Skin of body (tissue), 2 donors: ENCODE measurements around the gene RAB11FIP4. TPM values are rescaled to one million over a fixed set of nuclear protein-coding genes. Genes with fewer than 3 reads are reported as not detected.

Experiments used
- DNase-seq: peaks from one replicate; lab custom pipeline; 2025; lab: John Stamatoyannopoulos, UW
- total RNA-seq: library from RNA; depleted of rRNA; stranded (reverse); fragments of >200 nt; gene quantifications from one replicate; pipeline ENCODE4 v1.2.3, GENCODE V29; 2014

Gene RAB11FIP4
- total RNA-seq, 1 donor from 2014 or later = 6.7 TPM

DNA sequence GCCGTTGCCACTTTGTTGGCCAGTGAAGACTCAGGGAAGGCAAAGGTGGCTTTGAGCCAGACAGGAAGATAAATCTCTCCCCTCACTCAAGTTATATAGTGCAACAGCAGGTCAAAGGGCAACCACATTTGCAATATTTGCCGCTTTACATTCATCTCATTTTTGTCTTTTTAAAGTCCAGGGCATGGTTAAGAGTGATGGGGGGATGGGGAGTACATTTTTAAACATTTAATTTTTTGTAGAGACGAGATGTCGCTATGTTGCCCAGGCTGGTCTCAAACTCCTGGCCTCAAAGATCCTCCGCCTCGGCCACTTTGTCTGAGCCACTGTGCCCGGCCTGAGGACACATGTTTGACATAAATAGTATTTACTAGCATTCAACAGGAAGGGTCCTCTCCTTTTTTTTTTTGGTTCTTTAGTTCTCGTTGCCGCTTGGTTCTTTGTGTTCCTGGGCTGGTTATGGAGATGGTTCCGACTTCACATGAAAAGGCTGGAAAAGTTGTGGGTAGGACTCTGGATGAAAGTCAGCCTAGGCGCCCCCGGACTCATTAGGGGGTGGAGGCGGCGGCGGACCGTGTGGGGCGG, 95.7 kb downstream of the RAB11FIP4 start:
- DNase-seq = no peak

DNA sequence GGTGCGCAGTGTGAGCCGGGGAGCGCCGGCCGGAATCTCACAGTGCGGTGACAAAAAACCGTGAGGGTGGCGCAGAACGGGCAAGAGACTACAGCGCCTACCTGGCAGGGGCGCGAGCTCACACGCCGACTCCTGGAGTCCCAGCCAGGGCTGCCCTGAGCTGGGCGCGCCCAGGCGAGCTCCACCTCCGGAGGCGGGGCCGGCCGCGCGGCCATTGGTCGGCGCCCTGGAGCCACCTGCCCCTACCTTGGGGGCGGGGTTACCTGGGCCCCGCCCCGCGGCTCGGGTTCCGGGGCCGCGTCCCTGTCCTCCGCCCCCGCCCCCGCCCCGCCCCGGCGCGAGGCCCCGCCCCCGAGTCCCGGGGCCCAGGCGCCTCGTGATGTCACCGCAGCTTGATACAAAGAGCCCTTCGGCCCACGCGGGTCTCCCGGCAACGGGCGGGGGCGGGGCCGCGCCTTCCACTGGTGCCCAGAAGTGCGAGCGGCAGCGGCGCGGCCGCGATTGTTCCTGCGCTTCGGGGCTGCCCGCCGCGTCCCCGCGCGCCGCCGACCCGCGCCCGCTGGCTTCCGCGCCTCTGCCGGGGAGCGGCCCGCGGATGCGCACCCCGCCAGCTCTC, 96.3 kb downstream of the RAB11FIP4 start:
- no peak for DNase-seq

DNA sequence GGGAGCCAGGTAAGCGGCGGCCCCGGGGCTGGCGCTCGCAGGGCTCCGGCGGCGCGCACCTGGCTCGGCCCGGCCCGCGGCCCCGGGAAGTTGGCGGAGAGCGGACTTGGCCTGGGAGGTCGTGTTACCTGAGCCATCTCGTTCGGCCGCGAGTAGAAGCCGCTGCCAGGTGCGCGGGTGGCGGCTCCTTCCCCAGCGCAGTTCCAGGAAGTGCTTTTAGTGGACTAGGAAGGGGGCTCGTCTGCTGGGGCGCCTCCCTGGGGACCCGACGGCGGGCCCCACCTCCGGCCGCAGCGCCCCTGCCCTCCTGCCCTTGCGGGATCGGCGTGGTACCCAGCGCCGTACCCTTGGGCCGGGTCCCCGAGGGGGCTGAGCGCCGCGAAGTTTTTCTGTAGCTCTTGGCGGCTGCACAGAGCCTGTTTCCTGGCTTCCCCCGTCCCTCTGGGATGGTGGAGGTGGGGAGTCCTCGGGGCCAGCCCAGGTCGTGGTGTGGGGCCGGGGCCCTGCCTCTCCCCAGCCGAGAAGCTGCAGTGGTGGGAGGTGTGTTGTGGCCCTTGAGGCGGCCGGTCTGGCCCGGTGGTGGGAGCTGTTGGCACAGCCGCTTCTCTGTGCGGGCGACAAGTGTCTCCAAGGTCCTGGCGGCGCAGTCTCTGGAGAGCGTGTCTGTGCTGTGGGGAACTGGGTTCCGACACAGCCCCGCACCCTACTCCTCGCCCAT, 96.9 kb downstream of the RAB11FIP4 start:
- DNase-seq = no peak

DNA sequence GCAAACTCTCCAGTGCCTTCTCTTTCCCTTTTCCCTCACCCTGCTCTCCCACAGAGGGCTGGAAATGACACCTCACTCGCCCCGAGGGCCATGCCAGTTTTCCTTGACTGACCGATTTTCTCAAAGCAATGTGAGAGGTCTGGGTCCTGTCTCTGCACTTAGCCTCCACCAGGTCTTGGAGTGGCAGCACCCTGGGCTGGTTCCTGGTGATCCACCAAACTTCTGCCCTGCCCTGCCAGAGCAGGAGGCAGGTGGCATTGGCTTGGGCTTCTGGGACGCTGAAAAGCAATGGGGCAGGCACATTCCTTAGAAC, 97.5 kb downstream of the RAB11FIP4 start:
- no peak for DNase-seq

DNA sequence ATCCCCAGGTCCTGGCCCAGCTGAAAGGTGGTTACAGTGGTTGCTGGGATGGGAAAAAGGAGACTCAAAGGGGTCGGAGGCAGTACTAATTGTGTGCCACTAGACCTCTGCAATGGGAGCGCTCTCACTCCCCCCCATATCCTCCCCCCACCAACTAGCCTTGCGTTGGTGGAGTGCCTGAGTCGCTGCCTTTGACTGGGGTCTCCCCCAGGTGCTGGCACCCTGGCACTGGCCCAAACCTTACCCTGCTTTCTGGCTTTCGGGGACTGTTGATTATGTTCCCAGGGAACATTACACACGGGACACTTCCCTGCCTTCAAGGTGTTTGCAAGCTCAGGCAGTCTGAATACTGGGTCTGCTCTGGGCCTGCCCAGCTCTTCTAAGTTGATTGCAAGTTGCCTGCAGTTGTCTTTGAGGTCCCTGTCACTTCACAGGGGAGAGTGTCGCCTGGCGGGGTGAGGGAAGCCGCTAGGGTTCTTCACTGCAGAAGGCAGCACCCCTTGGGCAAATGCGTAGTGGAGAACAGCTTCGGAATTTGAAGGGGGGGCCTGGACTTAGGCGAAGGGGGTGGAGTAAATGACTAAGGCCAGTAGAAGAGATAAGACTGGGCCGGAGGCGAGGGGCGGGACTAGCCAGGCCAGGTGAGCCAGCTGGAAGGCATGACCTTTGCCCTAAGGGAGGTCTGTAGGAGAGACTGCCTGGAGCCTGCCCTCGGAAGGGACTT, 98.0 kb downstream of the RAB11FIP4 start:
- DNase-seq = no peak

DNA sequence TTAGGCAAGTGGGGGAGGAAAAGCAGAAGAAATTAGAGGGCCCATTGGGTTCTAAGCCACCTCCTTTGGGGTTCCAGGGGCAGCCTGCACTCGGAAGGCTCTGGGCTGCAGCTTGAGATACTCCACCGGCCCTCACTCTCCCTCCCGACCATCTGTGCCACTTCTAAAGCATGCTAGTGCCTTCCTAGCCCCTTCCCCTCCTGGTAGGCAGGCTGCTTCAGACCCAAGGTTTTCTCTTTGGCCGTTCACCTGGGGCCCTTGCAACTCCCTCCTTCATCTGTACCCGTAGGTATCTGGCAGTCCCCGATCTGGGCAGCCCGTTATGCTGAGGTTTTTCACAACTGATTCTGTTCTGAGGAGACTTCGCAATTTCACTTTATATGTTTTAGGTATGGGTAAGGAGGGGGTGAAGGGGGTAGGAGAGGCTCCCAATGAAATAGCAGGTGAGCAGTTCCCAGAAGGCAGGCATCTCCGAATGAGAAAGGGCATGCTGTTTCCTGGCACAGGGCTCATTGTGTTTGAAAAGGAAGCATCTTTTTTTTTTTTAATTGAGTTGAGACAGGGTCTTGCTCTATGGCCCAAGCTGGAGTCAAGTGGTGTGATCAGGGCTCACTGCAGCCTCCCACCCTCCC, 98.7 kb downstream of the RAB11FIP4 start:
- no peak for DNase-seq

DNA sequence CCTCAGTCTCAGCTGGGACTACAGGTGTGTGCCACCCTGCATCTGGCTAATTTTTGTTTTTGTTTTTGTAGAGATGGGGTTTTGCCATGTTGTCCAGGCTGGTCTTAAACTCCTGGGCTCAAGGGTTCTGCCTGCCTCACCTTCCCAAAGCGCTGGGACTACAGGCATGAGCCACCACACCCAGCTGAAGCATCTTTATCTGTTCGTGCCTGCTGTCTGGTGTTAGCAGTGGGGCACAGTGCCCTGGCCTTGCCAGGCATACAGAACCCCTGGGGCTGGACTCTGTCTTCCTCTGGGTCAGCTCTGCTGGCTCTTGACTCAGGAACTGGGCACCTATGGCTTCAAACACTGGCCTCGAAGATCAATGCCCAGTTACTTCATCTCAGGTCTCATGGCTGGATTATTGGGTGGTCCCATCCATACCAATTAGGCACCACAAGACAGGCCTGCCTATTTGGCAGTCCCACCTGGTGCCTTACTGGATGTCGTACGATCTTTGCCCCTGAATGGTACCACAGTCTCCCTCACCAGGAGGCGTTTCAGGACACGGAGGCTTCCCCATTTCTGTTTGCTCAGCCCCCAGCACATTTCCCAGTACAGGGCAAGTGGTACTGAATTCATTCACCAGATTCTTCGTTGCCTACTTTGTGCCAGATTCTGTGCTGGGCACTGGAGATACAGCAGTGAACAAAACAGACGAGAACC, 99.3 kb downstream of the RAB11FIP4 start:
- DNase-seq = no peak

DNA sequence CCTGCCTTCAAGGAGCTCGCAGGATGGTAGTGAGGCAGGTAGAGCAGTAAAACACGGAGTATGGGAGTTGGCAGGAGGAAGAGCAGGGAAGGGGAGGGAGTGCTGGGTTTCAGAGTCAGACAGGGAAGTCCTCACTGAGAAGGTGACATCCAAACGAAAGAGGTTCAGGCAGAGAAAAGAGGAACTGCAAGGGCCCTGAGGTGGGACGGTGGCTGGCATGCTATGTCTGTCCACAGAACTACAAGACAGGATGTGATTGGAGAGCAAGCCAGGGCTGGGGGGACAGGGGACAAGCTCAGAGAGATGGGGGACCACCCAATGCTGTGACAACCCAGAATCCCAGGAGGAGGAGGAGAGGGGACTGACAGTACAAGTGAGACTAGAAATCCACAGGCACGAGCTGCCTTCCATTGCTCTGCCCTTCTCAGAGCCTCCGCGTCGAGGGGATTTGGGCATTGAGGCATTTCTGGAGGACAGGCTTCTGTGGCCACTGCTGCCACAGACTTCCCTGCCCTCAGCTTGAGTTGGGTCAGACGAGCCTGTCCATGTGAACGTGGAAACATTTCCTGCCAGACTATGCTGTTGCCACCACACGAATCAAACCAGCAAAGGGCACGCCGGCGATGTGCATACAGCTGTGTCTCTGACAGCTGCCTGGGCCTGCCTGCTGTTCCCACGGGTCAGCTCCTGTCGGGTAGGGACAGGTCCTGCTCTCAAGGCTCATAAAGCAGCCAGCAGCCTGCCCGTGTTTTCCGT, 100.1 kb downstream of the RAB11FIP4 start:
- no peak for DNase-seq

DNA sequence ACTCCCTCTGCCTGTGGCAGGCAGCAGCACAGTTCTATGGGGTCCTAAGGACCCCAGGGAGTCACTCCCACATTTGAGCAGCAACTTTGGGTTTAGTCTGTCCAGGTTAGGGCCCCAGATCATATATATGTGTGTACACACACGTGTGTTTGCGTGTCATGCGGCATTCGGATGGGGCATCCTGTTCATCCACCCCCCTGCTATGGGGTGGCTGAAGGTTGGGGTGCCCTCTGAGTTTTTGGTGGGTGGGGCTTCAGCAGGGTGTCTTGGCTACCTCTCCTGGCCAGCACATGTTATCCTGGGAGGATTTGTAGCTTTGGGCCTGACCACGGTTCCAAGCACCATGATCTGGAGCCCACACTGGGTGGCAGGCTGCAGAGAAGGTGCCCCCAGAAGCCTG, 100.7 kb downstream of the RAB11FIP4 start:
- DNase-seq = no peak

DNA sequence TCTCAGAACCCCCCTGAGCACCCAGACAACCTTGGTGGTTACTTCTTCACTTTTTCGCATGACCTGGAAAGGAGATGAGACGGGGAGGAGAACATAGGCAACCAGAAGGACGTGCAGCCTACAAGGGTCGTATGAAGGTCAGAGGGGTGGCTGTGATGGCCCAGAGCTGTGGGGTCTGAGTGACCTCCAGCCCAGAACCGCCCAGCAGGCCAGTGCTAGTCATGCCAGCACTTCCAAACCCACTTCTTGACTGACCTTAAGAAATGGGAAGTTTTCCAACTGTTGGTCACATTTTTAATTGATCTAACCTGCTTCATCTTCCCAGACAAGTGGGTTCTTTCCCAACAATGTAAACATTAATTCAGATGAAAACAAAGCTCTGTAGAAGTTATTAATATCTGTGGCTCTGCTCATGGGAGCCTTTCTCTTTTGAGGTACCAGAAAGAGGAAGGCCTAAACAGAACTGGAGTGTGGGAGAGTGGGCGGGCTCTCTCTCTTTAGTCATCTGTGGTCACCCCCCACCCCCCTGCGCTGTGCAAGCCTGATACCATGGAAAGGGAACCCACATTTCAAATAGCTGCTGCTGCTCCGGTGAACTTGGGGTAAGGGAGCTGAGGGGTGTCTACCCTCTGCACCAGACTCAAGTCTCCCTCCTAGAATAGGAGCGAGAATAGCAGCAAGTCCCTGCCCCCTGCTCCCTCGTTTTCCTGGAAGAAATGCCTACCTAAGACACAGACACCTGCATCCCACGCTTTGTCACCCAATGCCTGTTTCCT, 101.6 kb downstream of the RAB11FIP4 start:
- DNase-seq = no peak

DNA sequence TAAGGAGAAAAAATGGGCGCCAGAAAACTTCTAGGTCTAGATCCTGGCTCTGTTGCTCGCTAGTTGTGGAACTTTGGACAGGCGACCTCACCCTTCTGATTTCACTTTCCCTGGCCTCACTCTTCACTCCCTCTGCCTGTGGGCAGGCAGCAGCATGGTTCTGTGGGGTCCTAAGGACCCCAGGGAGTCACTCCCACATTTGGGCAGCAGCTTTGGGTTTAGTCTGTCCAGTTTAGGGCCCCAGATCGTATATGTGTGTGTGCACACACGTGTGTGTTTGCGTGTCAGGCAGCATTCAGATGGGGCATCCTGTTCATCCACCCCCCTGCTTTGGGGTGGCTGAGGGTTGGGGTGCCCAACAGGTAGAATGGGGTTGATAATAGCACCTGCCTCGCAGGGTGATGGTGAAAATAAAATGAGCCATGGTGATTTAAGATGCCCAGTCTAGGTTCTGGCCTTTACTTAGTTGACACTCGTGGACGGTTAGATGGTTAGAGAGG, 102.2 kb downstream of the RAB11FIP4 start:
- no peak for DNase-seq

DNA sequence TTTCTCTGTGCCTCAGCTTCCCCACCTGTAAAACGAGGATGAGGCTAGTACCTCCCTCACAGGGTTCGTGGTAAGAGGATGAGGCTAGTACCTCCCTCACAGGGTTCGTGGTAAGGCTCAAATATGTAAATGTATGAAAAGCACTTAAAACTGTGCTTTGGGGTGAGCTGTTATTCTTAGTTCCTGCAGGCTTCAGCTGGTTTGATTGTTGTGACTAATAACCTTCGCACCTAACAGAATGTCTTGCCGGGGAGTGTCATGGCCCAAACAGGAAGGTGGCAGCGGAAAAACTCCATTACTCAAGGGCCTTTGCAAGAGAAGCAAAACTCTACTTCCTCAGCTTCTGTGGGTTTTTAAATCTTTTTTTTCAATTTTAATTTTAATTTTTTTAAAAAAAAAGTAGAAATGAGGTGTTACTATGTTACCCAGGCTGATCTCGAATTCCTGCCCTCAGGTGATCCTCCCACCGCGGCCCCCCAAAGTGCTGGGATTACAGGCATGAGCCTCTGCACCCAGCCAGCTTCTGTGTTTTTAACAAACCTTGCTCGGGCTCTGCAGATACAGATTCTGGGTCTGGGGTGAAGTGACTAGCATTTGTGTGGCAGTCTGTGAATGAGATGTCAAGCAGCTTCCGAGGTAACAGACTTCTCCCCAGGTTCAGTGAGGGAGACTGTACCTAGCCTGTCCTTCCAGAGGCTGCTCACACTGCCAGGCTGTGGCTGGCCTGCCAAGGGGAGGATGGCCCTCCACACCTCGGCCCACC, 103.0 kb downstream of the RAB11FIP4 start:
- no peak for DNase-seq

DNA sequence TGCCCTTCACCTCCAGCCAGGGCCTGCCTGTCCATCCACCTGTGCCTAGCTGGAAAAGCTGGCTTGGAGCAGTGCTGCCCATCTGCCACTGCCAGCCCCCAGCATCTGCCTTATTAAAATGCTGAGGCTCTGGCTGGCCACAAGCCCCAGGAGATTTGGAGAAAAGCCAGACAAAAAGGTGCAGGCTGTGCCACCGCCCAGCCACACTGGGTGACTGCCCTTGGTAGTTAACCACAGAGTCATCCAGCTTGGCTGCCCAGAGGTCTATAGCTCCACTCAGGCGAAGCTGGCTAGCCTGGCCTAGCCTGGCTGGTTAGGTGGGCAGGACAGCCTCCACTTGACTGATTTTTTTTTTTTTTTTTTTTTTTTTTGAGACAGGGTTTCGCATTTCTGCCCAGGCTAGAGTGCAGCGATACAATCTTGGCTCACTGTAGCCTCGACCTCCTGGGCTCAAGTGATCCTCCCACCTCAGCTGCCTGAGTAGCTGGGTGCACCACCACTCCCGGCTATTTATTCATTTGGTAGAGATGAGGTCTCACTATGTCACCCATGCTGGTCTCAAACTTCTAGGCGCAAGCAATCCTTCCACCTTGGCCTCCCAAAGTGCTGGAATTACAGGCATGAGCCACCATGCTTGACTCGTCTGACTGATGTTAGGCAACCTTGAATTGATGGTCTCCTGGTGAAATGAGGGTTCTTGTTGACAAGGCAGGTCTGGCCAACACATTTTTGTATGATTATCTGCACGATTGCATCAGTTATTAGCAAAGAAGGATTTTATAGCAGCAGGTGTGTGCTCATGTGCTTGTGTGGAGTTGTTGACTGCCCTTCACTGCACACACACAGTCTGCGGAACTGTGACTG, 103.8 kb downstream of the RAB11FIP4 start:
- DNase-seq = no peak

DNA sequence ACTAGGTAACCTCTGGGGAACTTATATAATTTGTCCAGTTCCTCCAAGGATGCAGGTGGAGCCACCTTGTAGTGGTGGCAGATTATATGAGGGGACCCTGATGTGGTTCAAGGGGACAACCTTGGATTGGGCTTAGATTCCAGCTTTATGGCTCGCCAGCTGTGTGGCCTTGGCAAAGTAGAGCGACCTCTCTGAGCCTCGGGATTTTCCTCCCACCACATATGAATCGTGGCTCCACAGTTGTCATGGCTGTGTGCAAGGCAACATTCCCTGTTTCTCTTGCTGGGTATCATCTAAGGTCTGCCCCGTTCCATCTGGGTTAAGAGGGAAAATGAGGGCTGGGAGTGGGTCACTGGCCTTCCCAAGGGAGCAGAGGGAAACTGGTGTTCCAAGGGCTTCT, 104.6 kb downstream of the RAB11FIP4 start:
- no peak for DNase-seq

DNA sequence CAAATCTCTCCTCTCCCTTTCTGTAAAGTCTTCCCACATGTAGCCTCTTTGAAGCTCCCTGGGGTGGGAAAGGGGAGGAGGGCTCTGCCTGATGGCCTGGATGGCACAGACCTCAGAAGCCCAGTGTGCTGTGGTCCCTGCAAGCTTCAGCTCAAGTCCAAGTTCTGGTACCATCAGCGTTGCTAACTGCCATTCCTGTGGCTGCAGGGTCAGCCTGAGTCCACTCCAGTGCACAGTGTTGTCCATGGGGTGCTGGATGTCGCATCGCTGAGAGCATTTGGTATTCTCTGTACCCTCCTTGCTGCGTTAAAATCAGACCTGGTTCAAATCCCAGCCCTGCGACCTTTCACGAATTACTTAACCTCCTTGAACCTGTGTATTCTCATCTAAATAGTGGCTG, 105.1 kb downstream of the RAB11FIP4 start:
- DNase-seq = no peak

DNA sequence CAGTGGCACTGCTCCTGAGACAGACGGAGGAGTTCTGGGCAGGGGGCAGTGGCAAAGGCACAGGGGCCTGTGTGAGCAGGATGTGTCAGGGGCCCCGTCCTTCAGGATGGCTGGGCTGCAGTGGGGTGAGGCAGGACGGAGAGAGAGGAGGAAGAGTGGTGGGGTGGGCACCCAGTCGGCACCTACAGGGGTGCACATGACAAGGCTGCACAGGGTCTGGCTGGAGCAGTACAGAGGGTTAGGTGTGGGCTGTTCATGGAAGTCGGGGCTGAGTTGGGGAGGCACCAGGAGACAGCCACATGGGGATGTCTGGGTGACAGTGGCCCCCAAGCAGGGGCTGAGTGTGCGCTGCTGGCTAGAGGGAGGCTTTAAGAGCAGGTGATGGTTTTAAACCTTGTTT, 106.0 kb downstream of the RAB11FIP4 start:
- DNase-seq = no peak

DNA sequence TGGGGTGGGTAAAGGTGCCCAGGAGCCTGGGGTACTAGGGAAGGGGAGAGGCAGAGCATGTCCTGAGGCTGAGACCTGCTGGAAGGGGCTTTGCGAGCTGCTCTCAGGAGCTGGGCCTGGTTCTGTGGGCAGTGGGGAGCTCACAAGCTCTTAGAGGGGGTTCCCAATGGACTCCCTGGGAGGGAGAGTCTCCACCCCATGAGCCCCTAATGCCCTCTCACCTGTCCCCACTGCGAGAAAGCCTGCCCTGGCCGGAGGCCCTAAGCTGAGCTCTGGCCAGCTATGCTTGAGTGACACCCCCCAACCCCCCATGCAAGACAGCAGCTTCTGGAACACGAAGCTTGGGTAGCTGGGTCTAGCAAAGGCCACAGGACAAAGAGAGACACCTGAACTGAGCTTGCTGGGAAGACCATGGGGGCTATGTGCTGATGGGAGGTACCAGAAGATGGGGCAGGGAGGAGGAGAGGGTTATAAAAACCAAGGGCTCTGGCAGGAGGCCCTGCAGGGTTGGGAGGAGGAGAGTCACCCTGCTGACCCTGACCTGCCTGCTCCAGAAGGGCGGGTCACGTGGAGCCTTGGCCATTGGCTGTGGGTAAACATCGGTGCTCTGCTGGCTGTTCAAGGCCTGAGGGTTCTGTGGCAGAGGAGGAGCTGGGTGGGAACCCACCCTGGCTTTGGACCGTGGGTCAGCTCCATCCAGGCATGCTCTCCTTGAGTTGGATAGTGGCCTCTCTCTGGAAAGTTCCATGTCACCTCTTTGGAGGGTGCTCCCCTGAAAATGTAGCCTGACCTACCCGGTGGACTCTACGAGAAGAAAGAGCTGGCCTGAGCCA, 106.7 kb downstream of the RAB11FIP4 start:
- no peak for DNase-seq
